GM19438 (cell line): ENCODE results near the gene SPATA33.

Experiments used
- ATAC-seq: cut with Tn5 transposase; IDR thresholded peaks from one replicate; pipeline ENCODE4 v1.9.1; 2021; ENCODE audit warnings: low read depth; ENCODE audit not compliant: unreplicated experiment

SPATA33 gene

DNA sequence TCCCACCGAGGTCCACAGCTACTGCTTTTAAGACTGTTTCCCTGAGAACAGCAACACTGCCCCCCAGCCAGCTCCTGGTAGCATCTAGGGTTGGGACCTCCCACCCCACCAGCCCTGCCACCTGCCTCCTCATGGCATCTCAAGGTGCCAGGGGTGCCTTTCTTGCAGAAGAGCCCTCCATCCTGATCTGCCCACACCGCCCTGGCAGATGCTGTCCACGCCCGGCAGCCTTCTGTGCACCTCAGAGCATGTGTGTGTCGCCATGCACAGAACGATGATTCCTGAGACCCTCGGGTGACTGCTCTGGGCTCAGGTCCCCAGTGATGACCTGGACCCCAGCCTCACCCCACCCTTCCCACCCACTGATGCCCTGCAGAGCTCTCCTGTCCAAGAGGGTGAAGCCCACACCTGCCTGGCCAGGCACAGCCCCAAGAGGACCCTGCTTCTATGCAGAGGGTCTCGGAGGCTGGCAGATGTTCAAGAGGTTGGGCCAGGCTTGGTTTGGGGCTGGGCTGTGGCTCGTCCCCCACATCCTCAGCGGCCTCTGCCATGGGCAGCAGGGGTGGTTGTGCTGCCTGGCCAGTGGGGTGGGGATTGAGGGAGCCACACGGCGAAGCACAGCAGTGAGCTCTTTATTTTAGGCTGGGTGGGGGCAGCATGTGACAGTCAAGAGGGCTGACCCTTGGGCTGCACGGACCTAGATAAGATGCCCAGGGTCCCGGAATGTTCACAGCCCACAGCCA lies 49.1 kb downstream of the SPATA33 start:
- no peak for ATAC-seq

DNA sequence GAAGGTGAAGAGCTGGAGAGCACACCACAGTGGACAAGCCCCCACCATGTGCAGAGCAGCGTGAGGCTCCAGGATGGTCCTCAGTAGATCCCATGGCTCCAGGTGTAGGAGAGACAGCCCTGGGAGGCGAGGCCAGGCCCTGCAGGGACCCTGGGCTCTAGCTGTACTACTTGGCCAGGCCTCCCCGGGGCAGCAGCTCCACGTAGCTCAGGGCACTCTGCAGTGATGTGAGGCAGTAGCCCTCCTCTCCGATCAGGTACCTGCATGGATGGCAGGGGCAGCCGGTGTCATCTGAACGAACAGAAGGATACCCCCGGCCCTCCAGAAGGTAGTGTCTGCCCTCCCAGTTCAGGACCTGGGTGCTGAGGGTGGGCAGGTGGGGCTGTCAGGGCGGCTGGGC lies 50.1 kb downstream of the SPATA33 start:
- no peak for ATAC-seq

DNA sequence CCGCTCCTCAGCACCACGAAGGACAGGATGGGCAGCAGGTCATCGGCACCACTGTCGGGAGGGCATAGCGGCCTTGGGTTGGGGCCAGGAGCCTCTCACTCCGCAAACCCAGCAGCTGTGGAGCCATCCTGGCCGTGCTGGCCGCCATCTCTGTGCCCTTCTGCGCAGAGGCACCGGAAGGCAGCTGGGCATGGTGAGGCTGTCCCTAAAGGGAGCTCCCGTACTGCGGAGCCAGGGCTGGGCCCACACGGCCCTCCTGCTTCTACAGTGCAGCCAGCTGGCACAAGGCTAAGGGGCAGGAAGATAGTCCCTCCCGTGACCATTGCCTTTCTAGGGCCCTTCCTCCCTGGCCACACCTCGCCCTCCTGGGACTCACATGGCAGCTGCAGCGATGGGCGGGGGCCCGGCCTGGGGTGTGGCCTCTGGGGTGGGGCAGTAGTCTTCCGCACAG lies 50.9 kb downstream of the SPATA33 start:
- no peak for ATAC-seq

DNA sequence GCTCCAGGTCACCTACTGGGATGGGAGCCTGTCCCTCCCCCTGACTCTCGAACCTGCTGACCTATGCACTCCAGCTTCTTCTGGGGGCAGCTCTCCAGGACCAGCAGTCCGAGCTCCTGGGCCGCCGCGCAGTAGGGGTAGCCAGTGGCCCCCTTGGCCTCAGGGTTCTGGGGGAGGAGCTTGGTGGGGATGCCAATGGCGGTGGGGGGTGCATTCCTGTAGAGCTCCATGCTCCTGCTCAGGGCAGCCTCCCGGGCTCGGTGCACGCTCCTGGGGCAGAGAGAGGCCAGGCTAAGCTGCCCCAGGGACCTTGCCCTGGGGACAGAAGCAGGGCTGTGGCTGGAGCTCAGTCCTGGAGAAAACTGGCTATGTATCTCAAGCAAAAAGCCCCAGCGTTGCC lies 51.5 kb downstream of the SPATA33 start:
- ATAC-seq = no peak

DNA sequence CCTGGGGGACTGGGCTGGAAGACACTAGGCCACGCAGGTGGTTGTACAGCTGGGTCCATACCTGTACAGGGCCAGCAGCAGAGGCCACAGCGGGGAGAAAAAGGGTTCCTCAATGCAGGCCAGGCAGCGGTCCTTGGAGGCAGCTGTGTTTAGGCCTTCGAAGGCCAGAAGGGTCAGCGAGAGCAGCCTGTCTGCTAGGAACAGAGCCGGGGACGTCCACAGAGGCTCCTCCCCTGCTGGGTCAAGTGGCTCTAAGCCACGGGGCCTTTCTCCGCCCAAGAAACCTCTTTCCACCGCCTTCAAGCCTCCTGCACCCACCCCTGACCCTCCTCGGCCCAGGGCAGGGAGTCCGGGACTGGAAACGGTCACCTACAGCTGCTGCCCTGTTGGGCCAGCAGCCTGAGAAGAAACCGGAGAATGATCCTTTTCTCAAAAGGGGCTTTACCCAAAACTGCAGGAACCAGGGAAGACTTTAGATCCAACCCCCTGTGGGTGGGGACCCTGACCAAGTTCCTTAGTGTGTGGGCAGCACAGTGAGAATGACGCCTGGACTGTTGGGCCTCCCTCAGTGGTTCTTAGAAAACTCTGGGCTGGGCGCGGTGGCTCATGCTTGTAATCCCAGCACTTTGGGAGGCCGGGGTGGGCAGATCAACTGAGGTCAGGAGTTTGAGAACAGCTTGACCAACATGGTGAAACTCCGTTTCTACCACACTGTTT lies 52.2 kb downstream of the SPATA33 start:
- no peak for ATAC-seq

DNA sequence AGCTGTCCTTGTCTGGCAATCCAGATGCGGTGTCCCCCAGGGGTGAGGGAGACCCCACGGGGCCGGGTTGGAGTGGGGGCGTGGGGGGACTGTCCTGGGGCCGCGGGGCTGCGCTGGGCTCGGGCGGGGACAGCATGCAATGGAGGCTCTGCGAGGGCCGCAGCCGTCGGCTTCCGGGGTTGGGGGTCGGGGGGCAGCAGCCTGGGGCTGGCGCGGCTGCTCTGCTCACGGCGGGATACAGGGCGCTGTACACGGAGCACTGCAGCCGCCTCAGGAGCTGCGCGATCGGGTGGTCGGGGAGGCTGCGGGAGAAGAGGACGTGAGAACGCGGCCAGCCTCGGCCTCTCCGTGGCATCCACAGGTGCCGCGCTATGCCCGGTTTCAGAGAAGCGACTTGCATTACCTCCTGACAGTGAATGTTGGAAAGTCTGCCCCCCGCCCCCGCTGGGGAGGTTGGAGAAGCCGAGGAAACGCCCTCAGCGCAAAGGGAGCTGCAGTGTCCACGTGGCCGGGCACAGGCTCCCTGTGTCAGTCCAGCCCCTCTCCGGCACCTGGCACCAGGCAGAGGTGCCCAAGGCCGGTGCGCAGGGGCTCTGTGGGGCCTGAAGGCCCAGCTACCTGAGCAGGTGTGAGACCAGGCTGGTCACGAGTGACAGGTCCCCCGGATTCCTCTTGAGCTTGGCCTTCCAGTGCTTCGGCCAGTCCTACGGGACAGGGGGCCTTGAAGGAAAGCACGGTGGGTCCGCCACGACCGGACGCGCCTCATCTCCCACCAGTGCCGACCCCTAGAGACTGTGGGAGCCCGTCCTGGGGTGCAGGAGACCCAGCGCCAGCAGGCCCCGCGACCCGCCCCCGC lies 53.3 kb downstream of the SPATA33 start:
- ATAC-seq = no peak

DNA sequence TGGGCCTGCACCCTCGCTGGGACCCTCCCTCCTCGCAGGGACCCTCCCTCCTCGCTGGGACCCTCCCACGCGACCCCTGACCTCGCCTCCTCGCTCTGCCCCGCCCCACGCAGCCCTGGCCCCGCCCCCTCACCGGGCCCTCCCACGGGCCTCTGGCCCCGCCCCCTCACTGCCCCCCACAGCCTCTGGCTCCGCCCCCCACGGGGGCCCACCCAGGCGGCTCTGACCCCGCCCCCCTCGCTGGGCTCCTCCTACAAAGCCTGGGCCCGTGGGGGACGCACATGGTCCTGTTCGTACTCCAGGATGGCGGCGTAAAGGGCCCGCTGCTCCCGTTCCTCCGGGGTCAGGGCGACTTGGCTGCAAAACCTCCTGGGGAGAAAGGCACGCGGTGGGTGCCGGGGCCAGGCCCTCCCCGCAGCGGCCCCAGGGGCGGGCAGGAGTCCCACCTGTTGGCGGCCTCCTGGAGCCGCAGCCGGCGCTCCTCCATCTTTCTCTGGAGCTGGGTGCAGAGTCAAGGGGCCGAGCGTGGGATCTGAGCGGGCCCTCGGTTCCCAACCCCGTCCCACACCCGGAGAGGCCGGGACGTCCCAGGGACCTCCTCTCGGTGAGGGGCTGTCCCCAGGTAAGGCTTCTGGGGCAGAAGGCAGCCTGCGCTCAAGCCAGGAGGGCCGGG lies 54.1 kb downstream of the SPATA33 start:
- ATAC-seq = no peak

DNA sequence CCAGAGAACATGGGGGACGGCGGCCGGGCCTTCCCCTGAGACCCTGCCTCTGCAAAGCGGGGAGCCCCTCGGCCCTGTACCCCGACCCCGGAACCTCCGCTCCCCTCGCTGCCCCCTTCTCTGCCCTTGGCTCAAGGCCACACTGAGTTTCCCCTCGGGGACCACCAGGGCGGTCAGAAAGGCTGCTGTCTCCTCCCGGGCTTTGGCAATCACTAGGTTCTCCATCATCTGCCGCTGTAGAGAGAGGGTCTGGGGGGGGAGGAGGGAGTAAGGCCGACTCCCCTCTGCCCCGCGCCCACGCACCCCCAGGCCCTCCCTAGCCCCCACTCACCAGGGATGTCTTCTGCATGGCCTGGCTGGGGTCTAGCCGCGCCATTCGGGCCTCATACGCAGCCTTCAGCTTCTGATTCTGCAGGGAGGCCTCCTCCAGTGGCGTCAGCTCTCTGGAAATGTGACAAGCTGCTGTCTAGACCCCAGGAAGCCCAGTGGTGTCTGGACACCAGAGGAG lies 54.7 kb downstream of the SPATA33 start:
- ATAC-seq = no peak

DNA sequence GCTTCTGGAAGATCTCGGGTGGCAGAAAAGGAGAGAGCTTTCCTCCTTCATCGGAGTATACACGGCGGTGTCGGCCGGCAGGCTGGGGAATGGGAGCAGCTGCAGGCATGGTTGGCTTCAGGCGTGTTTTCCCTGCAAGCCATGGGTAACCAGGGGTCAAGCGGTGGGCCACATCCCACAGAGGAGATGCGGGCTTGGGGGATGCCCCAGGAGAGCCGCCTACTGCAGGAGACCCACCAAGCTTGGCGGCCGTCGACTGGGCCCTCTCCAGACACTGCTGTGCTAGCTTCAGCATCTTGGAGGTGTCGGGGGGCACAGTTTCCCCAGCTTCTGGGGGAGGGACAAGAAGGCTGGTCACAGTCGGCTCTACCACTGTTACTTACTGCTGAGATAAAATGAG lies 58.9 kb downstream of the SPATA33 start:
- no peak for ATAC-seq

DNA sequence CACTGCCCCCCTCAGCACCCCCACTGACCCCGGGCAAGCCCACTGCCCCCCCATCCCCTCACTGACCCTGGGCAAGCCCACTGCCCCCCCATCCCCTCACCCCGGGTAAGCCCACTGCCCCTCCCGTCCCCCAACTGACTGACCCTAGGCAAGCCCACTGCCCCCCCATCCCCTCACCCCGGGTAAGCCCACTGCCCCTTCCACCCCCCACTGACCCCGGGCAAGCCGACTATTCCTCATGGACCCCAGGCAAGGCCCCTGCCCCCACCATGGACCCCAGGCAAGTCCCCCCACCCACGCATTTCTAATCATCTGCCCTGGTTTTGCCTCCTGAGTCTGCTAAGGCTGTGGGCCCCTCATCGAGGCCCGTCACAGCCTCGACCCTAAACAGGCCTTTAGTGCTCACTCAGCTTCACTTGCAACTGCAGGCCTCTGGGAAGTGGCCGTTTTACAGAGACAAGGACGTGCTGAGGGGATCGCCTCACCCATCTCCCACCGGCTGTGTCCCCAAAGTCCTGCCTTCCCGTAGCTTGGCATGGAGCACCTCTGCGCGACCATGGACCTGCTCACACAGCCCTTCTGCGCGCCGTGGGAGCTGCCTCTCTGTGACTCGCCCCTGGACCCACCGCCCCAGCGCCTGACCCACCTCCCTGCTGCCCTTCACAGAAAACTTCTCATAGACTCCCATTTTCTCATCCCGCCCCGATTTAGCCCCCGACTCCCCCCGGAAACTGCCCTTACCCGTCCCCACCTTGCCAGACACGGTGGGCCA lies 59.5 kb downstream of the SPATA33 start:
- no peak for ATAC-seq

DNA sequence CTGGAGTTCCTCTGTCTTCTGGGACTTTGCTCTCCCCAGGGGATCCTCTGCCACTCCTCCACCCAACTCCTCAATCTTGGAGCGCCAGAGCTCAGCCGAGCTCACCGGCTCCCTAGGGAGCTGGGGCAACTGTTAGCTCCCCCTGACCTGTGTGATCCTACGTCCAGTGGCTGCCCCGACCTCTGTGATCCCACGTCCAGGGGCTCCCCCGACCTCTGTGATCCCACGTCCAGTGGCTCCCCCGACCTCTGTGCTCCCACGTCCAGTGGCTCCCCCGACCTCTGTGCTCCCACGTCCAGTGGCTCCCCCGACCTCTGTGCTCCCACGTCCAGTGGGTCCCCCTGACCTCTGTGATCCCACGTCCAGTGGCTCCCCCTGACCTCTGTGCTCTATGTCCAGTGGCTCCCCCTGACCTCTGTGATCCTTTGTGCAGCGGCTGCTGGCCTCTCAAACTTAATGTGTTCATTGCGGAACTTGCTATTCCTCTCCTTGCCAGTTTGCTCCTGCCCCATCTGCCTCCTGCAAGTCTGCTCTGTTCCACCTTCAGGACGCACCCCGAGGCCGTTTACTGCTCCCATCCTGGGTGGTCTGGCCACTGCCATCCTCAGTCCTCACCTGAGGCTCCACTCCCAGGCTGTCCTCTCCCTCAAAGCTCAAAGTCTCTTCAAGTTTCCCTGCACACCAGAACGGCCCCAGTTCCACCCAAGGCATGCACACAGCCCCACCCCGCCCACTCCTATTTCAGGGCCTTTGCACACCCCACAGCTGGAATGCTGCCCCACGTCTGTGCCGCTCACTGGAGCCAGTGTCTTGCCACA lies 60.3 kb downstream of the SPATA33 start:
- ATAC-seq = no peak
